Neutrophil (primary cell): ENCODE data around the gene MAST4.

Experiments
- H3K27ac ChIP-seq: fragments of 200-600 bp; sonication (generic); 2 replicates; pipeline ENCODE4 v1.5.1; 2016; ENCODE audit warnings: mild to moderate bottlenecking, moderate library complexity
- H3K27me3 ChIP-seq: fragments of 200-600 bp; sonication (generic); 2 replicates; pipeline ENCODE4 v1.6.0; 2016; ENCODE audit warnings: mild to moderate bottlenecking
- H3K36me3 ChIP-seq: fragments of 200-600 bp; sonication (generic); 2 replicates; pipeline ENCODE4 v1.5.1; 2017
- H3K4me1 ChIP-seq, 2 experiments: fragments of 200-600 bp in 1 of 2; sonication (generic) in 1 of 2; 1 replicate in 1 of 2; 2 replicates in 1 of 2; pipeline versions ENCODE4 v1.5.1 to v1.6.1; 2013 to 2016; ENCODE audit warnings: low read depth in 1 of 2, low read length in 1 of 2, mild to moderate bottlenecking in 1 of 2, moderate library complexity in 1 of 2; ENCODE audit not compliant: control insufficient read depth in 1 of 2, insufficient read depth in 1 of 2
- H3K4me3 ChIP-seq, 2 experiments: fragments of 200-600 bp in 1 of 2; sonication (generic) in 1 of 2; 1 replicate in 1 of 2; 2 replicates in 1 of 2; pipeline ENCODE4 v1.5.1; 2013 to 2016; ENCODE audit warnings: low read depth in 1 of 2, low read length in 1 of 2, mild to moderate bottlenecking in 1 of 2, moderate library complexity in 1 of 2
- H3K9me3 ChIP-seq: fragments of 200-600 bp; sonication (generic); 2 replicates; pipeline ENCODE4 v1.5.1; 2016
- CTCF ChIP-seq: fragments of 200-600 bp; sonication (generic); IDR thresholded peaks from 2 replicates; pipeline ENCODE4 v1.5.1; 2016; ENCODE audit warnings: antibody characterized with exemption

MAST4 gene

DNA sequence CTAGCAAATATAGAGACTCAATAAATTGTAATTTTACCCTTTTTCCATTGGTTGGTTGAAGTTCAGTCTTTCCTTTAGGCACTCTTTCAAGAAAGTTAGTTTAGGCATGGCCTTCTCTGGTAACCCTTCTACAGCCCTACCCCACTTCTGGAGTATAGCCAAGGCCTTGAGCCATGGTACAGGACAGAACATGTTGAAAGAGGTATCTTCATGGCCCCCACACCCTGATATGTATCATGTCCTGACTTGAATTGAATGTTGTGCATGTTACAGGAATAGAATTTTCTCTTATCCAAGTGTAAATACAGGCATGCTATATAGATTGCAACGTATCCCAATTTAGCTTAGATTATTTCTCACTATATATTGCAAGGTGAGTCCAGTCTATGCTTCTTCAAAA is 424.8 kb downstream of the MAST4 start:
- Histone ChIP-seq H3K27me3 (no peaks in the 10 kb centered on the region), H3K36me3 (no peaks in the 10 kb centered on the region), H3K9me3 (no peaks in the 10 kb centered on the region), H3K4me1 (peaks cover 0 to under 1% of the 10 kb centered on the region in 2 experiments), H3K27ac (no peak overlapping the region), H3K4me3 (no peak overlapping the region)
- no peak for TF ChIP-seq CTCF

DNA sequence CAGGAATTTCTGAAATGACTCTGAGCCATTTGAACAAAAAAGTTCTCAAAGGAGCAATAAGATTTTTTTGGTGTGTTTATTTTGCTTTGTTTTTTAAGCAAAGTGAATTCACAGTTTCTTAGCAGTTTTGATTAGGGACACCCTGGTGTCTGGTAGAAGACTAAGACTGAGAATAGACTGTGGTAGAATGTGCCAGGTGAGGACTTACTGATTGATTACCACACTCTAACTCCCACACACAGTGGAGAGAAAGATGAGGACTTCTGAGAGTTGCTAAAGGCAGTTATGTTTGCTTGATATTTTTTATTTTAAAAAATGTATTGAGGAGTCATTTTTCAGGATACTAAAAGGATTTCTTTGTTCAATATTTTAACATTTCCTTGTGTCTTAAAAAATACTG is 425.3 kb downstream of the MAST4 start:
- Histone ChIP-seq H3K4me3 (no peak overlapping the region), H3K27me3 (no peaks in the 10 kb centered on the region), H3K36me3 (no peaks in the 10 kb centered on the region), H3K27ac (no peak overlapping the region), H3K4me1 (no peaks in the 10 kb centered on the region), H3K9me3 (no peaks in the 10 kb centered on the region)
- TF ChIP-seq CTCF: no peak

- Histone ChIP-seq H3K4me3 (no peak overlapping the region), H3K27ac (no peak overlapping the region), H3K27me3 (no peaks in the 10 kb centered on the region), H3K36me3 (no peaks in the 10 kb centered on the region), H3K9me3 (no peaks in the 10 kb centered on the region), H3K4me1 (no peaks in the 10 kb centered on the region)
- no peak for TF ChIP-seq CTCF
Measured at GRCh38 chr5:67021962-67022361, 425.8 kb downstream of the MAST4 start.

DNA sequence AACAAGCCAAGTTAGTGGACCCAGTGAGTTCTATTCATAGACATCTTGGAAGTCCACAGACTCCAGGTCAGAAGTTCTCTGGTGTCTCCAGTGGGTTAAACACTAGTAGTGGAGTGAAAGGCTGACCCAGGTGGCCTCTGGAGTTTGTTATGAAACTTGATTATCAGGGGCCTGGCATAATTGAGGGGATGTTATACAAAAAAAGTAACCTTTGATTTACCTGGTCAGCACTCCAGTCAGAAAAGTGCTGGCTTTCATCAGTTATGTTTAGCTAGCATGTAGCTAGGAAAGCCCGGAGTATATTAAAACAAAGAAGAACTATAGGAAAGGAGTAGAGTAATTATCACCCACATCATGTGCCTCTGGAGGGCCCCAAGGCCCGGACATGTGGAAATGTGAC is 429.3 kb downstream of the MAST4 start:
- no peak for TF ChIP-seq CTCF
- no peak overlapping the region for H3K4me3 ChIP-seq
- no peaks in the 10 kb centered on the region for H3K27me3 ChIP-seq
- H3K4me1 ChIP-seq: no peaks in the 10 kb centered on the region
- H3K27ac ChIP-seq: no peak overlapping the region
- H3K36me3 ChIP-seq: no peaks in the 10 kb centered on the region
- H3K9me3 ChIP-seq: no peaks in the 10 kb centered on the region

GRCh38 chr5:67026278-67026677 is 430.1 kb downstream of the MAST4 start:
- no peak for TF ChIP-seq CTCF
- H3K36me3 ChIP-seq: no peaks in the 10 kb centered on the region

DNA sequence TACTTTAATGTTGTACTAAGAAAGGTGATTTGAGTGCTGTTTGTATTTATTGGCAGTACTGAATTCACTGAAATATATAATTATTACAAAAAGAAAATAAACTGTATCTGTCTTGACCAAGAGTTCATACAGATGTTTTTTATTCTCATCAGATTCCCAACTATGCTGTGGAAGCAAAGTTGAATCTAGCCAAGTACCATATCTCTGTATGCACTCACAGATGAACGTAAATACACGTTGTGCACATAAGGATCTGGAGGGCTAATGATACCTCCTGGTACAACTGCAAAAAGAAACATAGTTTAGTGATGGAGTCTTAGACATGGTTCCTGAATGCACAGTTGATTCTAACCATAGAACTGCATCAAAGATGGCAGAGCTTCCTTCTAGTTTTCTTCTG is 431.0 kb downstream of the MAST4 start:
- Histone ChIP-seq H3K4me3 (no peak overlapping the region), H3K27ac (no peak overlapping the region), H3K4me1 (no peaks in the 10 kb centered on the region), H3K27me3 (no peaks in the 10 kb centered on the region), H3K9me3 (no peaks in the 10 kb centered on the region), H3K36me3 (no peaks in the 10 kb centered on the region)
- TF ChIP-seq CTCF: no peak

More at GRCh38 chr5:67026278-67026677, 430.1 kb downstream of the MAST4 start:
- Histone ChIP-seq H3K27ac (no peak overlapping the region), H3K4me3 (no peak overlapping the region), H3K9me3 (no peaks in the 10 kb centered on the region), H3K4me1 (no peaks in the 10 kb centered on the region), H3K27me3 (no peaks in the 10 kb centered on the region)
